GM06990 (cell line): Measurements from ENCODE around the gene ST8SIA2.

Experiments used
- DNase-seq: peaks from one replicate; pipeline ENCODE4 v3.0.0-alpha.2; 2011; ENCODE audit not compliant: insufficient read length; ENCODE audit errors: extremely low read depth
- H3K27me3 ChIP-seq: replicated peaks from 2 replicates; pipeline ENCODE4 v1.6.0; 2011; ENCODE audit warnings: low read length; ENCODE audit not compliant: control insufficient read depth, insufficient read depth
- H3K36me3 ChIP-seq: 2 replicates; pipeline ENCODE4 v1.5.1; 2011; ENCODE audit warnings: low read length; ENCODE audit not compliant: control insufficient read depth, insufficient read depth
- H3K4me3 ChIP-seq: replicated peaks from 2 replicates; pipeline ENCODE4 v1.5.1; 2011; ENCODE audit warnings: low read depth, mild to moderate bottlenecking, control low read depth, low read length
- CTCF ChIP-seq: IDR thresholded peaks from 2 replicates; pipeline ENCODE4 v1.5.1; 2011; ENCODE audit warnings: low read length, control low read depth, mild to moderate bottlenecking, inconsistent platforms; ENCODE audit not compliant: insufficient read depth, poor library complexity, severe bottlenecking

Gene ST8SIA2, protein sequence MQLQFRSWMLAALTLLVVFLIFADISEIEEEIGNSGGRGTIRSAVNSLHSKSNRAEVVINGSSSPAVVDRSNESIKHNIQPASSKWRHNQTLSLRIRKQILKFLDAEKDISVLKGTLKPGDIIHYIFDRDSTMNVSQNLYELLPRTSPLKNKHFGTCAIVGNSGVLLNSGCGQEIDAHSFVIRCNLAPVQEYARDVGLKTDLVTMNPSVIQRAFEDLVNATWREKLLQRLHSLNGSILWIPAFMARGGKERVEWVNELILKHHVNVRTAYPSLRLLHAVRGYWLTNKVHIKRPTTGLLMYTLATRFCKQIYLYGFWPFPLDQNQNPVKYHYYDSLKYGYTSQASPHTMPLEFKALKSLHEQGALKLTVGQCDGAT

GRCh38 chr15:92393071-92393979, at the start of gene ST8SIA2:
Gene ST8SIA2, plus strand, starts transcription at chr15:92393881. Its CDS starts 184 bp downstream, at chr15:92394065.
- peak; percentile 19 for DNase-seq
- no peak for TF ChIP-seq CTCF
- H3K4me3 ChIP-seq, result no peak within 1 kb of the TSS
- H3K36me3 ChIP-seq, result no peaks in the 10 kb centered on the region
- H3K27me3 ChIP-seq, result peaks cover 8% of the 10 kb centered on the region

- Histone ChIP-seq H3K36me3 (no peaks in the 10 kb centered on the region), H3K4me3 (no peak overlapping the region), H3K27me3 (no peaks in the 10 kb centered on the region)
- no peak for TF ChIP-seq CTCF
- DNase-seq, result no peak
Measured at GRCh38 chr15:92343924-92344643, 49.6 kb upstream of the ST8SIA2 start.

GRCh38 chr15:92346063-92346462, 47.6 kb upstream of the ST8SIA2 start:
- Histone ChIP-seq H3K4me3 (no peak overlapping the region), H3K27me3 (no peaks in the 10 kb centered on the region), H3K36me3 (no peaks in the 10 kb centered on the region)
- no peak for TF ChIP-seq CTCF
- DNase-seq, result no peak

DNA sequence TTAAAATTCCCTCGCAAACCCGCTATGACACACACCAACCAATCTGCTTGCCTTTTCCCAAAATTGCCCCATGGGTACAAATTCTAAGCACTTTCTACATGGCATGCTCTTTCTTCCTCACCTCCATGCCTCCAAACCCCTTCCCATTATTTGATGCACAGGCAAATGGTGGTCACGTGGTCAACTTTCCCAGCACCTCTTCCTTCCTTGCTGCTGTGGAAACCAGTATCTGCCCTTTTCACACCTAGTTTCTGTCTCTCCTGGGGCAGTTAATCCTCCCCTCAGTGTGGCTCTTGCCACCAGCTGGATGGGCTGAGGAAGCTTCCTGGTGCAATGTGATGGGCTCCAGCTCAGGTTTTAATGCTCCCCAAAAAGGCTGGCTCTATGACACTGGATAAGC, 38.4 kb upstream of the ST8SIA2 start:
- Histone ChIP-seq H3K27me3 (no peaks in the 10 kb centered on the region; the same call in 1 of the 2 replicates), H3K36me3 (no peaks in the 10 kb centered on the region), H3K4me3 (no peak overlapping the region)
- no peak for TF ChIP-seq CTCF
- no peak for DNase-seq

DNA sequence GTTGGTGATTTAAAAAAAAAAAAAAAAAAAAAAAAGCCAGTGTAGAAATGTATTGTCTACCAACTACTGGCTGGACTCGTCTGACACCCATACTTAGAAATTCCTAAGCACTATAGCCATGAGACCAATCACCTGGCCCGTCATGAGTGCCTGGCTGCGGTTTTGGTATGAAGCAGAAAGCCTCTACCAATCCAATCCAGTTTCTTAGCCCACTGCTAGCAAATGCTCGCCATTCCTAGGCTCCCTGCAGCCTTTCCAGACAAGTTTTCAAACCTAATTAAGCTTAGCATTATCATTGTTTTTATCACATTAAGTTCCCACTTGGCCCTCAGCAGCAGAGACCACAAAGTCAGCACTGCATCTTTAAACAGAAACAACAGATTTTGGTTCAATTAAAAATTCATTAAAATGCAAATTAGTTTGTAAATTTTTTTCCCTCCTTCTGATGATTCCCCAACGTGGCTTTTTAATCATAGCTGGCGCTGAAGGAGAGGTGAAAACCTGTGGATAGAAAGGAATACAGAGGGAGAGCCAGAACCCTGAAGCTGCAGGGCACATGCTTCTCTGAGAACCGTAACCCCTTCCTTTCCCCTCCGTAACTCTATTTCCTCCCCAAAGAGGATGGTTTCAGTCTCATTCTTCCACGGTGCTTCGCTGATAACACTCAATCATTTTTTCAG, 32.2 kb upstream of the ST8SIA2 start:
- Histone ChIP-seq H3K4me3 (no peak overlapping the region), H3K27me3 (no peaks in the 10 kb centered on the region), H3K36me3 (no peaks in the 10 kb centered on the region)
- DNase-seq, result no peak
- TF ChIP-seq CTCF, result no peak
